OCI-LY3 (cell line): Measurements from ENCODE around the gene ARID1B.

ENCODE experiments used
- EZH2phosphoT487 ChIP-seq: fragments of 200-600 bp; shearing (Covaris generic); IDR thresholded peaks from 2 replicates; pipeline ENCODE4 v1.6.1; 2018; ENCODE audit warnings: antibody characterized with exemption, mixed run types, low read depth
- TF ChIP-seq, protein P1 (sequence below): fragments of 200-600, 300-600 bp; sonication (generic); IDR thresholded peaks from 2 replicates; pipeline ENCODE4 v1.5.1; 2014; ENCODE audit warnings: antibody characterized with exemption, low read length, low read depth

DNA sequence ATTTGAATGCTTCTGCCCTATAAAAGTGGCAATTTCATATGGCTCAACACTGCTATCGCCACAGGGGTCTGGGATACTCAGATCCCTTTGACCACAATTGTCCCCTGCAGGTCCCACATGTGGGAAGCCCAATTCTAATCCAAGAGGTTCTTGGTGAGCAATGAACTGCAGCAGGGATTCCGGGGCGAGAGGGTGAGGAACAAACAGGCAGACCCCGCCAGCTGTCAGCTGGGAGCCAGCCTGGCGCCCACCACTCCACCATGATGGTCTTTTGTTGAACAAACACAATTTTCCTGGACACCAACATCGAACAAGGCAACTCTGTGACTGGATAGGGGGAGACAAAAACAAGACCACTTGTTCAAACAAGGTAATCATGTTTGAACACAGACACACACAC is 465.6 kb downstream of the ARID1B start:
- TF ChIP-seq, protein P1, sequence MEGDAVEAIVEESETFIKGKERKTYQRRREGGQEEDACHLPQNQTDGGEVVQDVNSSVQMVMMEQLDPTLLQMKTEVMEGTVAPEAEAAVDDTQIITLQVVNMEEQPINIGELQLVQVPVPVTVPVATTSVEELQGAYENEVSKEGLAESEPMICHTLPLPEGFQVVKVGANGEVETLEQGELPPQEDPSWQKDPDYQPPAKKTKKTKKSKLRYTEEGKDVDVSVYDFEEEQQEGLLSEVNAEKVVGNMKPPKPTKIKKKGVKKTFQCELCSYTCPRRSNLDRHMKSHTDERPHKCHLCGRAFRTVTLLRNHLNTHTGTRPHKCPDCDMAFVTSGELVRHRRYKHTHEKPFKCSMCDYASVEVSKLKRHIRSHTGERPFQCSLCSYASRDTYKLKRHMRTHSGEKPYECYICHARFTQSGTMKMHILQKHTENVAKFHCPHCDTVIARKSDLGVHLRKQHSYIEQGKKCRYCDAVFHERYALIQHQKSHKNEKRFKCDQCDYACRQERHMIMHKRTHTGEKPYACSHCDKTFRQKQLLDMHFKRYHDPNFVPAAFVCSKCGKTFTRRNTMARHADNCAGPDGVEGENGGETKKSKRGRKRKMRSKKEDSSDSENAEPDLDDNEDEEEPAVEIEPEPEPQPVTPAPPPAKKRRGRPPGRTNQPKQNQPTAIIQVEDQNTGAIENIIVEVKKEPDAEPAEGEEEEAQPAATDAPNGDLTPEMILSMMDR, result no peak
- TF ChIP-seq EZH2phosphoT487, result no peak
